Fibroblast of upper back skin (primary cell): ENCODE data around the gene COL26A1.
"Not testable (repeated sequence)": the region's sequence is repeated elsewhere in the genome, so short reads cannot be mapped to it uniquely, and the experiment has no call there.

ENCODE experiments used
- DNase-seq: peaks from one replicate; pipeline ENCODE4 v3.0.0-alpha.2; 2013

COL26A1 gene

DNA sequence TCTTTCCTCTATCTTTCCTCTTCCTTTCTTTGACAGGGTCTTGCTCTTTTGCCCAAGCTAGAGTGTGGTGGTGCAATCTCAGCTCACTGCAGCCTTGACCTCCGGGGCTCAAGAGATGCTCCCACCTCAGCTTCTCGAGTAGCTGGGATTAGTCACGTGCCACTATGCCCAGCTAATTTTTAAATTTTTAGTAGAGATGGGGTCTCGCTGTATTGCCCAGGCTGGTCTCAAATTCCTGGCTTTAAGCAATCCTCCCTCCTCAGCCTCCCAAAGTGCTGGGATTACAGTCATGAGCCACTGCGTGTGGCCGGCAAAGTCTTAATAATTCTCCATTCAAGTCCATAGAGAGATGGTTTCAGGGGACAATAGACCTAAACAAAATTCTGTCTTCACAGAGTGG, 40.2 kb downstream of the COL26A1 start:
- DNase-seq, result no peak

DNA sequence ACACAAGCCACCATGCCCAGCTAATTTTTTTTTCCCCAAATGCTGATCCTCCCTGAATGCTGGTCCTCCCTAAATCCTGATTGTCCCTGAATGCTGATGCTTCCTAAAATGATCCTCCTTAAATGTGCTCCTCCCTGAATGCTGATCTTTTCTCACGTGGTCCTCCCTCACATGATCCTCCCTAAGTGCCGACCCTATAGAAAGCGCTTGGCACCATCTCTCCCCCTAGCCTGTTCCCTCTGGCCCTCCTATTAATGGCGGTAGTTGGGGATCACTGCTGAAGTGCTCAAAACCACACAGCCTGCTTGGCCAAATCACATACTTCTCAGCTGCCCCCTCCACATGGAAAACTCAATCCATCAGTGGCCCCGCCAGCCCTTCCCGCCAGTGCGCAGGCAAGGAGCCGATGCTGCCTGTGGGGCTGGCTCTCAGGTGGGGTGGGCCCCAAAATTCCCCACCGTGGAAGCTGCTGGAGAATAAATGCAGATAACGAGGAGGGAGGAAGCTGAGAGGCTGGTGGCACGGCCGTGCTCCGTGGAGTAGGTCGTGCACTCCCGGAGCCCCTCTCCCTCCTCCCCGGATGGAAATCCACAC, 42.9 kb downstream of the COL26A1 start:
- DNase-seq, result no peak

DNA sequence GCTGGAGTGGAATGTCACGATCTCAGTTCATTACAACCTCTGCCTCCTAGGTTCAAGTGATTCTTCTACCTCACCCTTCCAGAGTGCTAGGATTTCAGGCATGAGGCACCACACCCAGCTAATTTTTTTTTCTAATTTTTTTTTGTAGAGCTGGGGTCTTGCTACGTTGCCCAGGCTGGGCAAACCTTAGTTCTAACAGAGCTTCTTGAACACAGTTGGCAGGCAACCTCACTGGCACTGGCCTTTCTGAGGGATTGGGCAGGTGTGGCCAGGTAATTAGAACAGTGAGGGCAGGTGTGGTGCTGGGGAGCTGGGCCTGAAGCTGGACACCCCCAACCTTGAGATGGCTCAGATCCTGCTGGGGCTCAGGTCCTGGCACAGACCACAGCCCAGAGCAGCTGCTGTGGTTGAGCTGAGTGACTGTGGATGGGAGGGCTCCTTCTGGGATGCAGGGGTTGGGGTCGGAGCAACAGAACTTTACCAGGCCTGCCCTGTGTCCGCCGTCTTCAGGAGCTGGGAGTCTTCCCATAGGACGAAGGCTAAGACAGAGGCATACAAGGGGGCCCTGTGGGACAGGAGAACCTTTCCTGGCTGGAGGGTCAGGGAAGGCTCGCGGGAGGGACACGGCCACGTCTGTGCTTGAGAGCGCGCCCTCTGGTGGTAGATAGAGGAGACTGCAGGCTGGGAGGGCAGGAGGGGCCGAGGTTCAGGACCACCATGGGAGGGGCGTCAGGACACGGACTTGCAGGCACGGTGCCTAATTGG, 48.2 kb downstream of the COL26A1 start:
- peak; percentile 12 for DNase-seq

DNA sequence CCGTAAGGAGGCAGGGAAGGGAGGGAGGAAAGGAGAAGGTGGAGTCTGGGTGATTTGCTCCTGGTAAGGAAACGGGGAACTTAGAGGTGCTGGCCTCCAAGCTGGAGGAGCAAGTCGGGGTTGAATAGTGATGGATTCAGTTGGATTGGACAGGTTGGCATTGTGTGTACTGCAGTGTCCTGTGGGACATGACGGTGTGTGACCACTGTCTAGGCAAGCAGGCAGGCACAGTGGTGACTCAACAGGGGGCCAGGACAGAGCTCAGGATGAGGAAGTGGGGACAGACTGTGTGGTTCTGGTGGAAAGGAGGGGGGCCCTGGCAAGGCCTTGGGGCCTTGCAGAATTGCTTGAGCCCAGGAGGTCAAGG, 48.8 kb downstream of the COL26A1 start:
- DNase-seq, result no peak

DNA sequence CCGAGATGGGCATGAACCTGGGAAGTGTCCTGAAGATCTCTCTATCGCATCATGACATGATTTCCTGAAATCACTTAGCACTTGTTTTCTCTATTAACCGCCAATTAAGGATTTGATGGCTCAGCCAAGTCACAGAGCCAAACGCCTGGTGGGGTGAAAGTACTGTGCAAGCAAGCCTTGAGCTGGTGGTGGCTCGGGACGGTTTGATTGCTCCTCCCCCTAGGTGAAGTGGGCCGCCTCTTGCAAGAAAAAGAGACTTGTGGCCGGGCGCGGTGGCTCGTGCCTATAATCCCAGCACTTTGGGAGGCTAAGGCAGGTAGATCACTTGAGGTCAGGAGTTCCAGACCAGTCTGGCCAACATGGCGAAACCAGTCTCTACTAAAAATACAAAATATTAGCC, 50.3 kb downstream of the COL26A1 start:
- DNase-seq, result no peak

DNA sequence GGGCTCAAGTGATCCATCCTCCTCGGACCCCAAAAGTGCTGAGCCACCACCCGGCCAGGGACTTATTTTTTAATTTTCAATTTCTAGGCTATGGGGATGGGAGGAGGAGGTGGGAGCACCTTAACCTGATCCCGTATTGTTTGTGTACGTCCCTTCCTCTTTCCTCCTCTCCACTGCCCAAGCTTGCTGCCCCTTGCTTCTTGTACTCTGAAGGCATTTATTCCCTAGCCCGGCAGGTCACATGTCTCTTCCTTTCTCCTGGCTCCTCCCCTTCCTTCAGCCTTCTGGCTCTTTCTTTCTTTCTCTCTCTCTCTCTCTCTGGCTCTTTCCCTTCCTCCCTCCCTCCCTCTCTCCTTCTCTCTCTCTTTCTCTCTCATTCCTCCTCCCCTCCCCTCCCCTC, 56.0 kb downstream of the COL26A1 start:
- DNase-seq, result no peak

DNA sequence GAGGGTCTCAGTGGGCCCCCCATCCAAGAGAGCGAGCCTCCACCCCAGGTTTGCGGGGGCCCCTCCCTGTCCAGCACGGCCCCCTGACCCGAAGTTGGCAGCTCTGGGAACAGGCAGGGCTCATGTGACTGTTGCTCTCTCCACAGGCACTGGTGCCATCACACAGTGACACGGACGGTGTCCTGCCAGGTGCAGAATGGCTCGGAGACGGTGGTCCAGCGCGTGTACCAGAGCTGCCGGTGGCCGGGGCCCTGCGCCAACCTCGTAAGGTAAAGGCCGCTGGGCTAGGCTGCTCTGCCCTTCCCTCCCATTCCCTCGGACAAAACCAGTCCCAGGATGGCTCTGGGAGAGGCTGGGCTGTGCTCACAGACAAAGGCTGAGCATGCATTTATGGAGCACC, 57.2 kb downstream of the COL26A1 start:
- no peak for DNase-seq

DNA sequence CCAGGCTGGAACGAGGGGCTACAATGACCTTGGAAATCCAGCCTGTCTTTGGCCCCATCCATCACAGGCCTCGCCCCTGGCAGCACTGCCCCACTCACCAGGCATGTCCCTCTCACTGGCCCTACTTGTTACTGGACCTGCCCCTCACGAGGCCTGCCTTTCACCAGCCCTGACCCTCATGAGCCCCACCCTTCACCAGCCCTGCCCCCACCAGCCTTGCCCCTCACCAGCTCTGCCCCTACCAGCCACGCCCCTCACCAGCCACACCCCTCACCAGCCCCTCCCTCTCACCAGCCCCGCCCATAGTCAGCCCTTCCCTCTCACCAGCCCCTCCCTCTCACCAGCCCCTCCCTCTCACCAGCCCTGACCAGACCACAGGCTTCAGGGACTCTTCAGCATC, 57.8 kb downstream of the COL26A1 start:
- no peak for DNase-seq

DNA sequence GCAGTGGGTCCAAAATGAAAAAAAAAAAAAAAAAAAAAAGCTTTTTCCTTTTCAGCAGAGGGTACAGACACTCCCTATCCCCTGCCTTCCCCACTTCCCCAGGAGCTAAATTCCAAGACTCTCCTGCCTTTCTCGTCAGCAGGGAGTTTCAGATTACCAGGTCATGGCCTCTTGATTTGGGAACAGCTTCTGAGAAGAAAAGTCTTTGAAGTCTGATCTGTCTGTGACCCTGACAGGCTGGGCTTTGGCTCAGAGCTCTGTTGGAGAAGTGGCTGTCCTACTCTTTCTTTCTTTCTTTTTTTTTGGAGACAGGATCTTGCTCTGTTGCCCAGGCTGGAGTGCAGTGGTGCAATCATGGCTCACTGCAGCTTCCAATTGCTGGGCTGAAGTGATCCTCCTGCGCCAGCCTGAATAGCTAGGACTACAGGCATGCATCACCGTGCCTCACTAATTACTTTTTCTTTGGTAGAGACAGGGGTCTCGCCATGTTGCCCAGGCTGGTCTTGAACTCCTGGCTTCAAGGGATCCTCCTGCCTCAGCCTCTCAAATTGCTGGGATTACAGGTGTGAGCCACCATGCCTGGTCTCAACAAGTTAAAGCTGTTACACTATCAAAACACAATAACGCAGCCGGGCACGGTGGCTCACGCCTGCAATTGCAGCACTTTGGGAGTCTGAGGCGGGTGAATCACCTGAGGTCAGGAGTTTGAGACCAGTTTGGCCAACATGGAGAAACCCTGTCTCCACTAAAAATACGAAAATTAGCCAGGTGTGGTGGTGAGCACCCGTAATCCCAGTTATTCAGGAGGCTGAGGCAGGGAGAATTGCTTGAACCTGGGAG, 59.9 kb downstream of the COL26A1 start:
- DNase-seq, result no peak

DNA sequence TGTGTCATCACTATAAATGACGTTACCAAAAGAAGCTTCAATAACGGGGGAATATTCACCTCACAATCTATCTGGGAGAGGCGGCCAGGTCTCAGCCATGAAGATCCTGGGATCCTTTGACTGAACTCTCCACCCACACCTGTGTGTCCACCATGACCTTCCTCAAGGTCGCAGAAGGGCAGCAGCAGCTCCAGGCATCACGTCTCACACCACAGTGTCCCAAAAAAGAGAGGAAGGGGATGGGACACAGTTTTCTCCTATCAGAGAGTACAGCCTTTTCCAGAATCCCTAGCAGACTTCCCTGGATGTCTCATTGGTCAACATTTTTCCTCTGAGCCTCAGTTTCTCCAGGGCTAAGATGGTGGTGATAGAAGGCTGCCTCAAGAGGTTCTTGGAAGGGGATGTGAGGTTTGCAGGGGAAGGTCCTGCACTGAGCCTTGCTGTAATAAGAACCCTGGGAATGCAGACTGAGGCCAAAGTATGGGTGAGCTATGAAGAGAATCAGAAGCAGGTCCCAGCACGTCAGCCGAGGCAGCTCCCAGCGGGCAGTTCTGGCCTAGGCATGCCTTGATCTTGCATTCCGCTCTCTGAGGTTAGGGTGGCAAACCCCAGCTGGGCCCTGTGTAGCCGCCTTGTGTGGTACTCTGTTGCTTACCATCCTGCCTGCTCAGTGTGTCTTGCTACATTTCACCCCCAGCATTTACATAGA, 63.8 kb downstream of the COL26A1 start:
- DNase-seq, result no peak

DNA sequence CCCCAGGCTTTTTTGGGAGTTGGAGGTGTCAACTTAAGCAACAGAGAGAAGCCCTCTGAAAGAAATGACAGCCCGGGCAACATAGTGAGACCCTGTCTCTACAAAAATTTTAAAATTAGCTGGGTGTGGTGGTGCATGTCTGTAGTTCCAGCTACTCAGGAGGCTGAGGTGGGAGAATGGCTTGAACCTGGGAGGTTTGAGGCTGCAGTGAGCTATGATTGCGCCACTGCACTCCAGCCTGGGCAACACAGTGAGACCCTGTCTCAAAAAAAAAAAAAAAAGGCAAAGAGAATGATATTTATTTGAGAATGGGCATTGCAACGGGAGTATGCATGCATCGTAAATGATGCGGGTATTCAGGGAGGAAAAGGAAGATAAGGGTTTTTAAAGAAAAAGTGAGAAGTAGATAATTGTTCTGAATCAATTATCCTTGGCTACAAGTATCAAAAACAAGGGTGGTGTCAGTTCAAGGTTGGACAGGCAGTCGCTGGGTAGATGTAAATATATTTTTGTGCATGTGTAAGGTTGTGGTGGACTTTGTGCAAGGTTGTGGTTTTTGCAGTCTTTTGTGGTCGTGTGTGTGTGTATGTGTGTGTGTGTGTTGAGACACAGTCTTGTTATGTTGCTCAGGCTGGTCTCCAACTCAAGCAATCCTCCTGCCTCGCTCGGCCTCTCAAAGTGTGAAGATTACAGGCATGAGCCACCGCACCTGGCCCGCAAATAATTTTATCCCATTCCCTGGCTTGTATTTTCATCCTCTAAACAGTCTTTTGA, 65.6 kb downstream of the COL26A1 start:
- no peak for DNase-seq

DNA sequence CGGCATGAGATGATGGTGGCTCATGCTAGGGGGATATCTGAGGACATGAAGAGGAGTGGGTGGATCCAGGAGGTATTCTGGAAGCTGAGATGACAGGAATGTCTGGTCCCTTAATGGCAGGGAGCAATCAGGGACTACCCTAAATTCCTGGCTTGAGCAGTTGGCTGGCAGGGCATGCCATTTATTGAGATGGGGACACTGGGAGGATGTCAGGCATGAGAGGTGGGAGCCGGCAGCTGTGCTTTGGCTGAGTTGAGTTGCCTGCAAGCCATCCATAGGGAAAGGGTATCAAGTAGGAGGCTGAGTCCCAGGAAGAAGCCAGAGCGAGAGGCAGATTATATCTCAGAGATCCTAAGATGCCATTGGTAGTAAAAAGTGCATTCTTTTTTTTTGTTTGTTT, 69.6 kb downstream of the COL26A1 start:
- no peak for DNase-seq

DNA sequence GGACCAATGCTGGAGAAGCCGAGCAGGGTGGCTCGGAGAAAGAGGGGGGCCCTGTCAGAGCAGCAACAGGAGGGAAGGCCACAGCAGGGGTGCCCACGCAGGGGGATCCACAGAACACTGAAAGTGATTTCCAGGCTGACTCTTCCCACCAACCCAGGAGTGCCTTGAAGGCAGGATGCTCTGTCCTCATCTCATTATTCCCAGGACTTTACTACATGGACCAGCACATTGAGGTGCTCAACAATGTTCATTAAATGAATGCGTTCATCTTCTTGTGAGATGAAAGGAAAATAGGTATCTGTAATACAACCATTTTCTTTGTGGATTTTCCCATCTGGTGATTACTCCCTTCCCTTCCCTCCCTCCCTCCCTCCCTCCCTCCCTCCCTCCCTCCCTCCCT, 71.0 kb downstream of the COL26A1 start:
- DNase-seq, result no peak

DNA sequence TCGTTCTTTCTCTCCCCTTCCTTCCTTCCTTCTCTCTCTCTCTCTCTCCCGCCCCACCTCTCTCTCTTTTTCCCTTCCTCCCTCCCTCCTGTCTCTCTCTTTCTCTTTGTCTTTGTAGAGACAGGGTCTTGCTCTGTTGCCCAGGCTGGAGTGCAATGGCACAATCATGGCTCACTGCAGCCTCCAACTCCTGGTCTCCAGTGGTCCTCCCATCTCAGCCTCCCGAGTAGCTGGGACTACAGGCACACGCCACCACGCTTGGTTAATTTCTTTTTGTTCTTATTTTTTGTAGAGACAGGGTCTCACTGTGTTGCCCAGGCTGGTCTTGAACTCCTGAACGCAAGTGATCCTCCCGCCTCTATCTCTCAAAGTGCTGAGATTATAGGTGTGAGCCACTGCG, 71.5 kb downstream of the COL26A1 start:
- not testable (repeated sequence) for DNase-seq

DNA sequence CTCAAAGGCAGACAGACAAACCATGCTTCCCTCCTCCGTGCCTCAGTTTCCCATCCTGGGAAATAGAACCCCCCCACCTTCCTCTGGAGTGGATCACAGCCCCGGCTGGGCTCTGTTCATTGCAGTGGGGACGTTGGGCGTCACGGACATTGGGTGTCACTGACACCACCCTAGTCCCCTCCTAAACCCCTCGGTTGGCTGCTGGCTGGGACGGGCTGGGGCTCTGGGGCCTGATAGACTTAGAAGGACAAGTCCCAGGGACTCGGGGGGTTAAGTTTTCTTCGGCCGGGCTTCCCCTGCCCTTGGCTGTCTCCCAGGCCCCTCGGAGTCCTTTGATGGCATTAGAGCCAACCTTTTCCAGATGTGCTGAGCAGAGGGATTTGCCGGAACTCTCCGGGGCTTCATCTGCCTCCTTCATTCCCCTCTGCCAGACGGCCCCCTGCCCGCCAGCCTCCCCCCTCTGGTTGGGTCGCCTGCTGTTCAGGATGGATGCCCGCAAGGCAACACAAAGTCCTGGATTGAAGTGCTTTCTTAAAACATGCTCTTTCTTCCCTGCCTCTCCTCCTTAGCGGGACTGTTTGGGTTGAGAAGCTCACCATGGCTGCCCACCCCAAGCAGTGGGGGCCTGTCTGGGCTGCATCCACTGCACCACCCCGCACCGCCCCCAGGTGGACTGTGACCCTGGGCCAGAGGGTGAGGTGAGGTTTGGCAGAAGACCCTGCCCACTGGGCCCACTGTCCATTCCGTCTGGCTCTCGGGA, 73.0 kb downstream of the COL26A1 start:
- DNase-seq, result no peak

DNA sequence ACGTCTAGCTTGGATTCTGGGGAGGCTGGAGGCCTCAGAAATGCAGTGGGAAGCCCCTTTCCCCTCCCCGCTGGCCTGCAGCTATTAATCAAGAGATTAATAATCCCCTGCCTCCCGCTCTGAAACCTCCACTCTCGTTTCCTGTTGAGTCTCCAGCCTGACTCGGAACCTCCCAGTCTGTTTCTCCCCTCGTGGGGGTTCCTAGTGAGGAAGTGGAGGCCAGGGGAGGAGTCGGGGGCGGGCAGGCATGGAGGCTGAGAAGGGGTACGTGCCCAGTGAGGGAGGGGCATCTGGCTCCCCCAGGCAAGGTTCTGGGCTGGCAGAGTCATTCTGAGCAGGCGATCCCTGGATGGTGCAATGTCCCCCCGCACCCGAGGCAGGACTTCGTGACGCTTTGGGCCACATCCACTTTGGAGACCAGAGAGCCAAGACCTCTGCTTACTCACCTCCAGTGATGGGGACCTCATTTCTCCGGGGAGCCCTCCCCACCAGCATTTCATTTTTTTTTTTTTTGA, 73.6 kb downstream of the COL26A1 start:
- DNase-seq, result no peak

DNA sequence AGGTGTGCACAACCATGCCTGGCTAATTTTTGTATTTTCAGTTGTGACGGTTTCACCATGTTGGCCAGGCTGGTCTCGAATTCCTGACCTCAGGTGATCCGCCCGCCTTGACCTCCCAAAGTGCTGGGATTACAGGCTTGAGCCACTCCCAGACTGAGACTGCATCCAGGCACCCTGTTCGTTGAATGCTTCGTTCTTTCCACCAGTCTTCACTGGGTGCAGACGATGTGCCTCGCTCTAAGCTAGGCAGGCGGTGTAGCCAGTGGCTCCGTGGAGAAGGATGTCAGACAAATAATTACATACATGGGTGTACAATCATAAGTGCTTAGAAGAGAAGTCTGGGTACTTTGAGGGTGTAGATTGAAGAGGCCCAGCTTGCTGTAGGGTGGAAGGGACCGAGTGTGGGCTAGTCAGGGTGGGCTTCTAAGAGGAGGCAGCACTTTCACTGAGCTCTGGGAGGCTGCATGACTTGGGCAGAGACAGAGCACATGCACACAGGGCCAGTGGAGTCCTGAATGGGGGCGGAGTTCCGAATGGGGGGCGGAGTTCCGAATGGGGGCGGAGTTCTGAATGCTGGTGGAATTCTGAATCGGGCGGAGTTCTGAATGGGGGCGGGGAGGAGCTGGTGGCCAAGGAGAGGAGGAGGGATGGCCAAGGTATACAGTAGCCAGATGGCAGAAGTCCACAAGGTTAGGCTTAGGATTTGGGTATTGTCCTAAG, 74.3 kb downstream of the COL26A1 start:
- DNase-seq, result no peak

DNA sequence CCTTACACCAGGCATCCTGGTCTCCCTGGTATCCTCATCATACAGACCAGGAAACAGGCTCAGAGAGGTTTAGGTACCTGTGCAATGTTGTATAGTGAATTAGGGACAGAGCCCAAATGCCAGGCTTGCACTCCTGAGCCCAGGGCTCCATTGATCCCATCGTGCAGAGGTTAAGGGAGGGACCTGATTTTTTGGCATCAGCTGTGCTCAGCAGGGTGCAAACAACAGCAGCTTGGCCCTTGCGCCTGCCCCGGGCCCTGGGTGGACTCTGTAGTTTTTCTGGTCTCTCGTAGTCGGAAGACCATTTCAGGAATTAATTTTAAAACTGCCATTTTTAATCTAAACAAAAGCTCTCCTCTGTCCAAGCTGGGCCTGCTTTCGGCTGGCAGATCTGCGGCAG, 79.2 kb downstream of the COL26A1 start:
- no peak for DNase-seq

DNA sequence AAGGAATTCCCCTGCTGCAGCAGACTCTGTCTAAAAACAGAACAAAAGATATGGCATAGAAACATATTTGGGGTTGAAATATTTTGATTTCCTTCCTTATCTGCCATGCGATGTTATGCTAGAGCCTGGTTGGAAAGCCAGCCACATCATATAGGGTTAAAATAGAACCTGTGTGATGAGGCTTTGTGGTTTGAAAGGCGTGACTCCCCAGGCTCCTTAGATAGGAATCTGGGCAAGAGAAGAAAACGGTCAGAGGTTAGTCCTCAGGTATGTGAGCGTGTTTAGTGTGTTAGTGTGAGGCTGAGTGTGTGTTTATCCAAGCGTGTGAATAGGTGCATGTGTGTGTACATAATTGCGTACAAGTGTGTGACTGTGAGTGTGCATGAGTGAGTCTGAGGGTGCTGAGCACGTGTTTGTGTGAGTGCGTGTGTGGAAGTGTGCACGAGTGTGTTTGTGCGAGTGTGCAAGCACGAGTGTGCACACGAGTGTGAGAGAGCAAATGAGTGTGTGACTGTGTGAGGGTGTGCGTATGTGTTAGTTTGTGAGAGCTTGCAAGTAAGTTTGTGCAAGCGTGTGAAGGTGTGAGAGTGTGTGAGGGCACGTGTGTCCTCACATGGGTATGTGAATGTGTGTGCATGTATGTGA, 79.9 kb downstream of the COL26A1 start:
- no peak for DNase-seq

DNA sequence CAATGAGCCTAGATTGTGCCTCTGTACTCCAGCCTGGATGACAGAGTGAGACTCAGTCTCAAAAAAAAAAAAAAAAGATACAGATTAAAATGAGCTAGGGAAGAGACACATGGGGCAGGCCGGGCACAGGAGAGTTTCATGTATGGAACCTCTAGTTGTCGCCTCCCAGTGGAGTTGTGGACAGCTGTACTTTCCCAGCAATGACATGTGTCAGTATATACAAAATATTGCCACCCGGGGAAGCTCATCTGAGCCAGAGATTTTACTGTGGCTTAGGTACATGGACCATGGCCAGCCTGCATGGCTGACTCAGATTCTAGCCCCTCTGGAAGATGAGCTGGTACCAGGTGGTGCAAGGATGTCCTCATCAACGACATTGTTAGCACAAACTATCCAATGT, 87.4 kb downstream of the COL26A1 start:
- DNase-seq, result no peak
